Keratinocyte (primary cell): ENCODE results near the gene INAFM2. TPM values are rescaled to one million over a fixed set of nuclear protein-coding genes. Genes with fewer than 3 reads are reported as not detected.

Experiments
- DNase-seq: peaks from one replicate; pipeline ENCODE4 v3.0.0-alpha.2; 2011; ENCODE audit warnings: low read depth, missing footprints, low spot score
- FAIRE-seq: peaks from 2 replicates; lab custom pipeline; 2011; peaks lifted over from hg19 to GRCh38; lab: Jason Lieb, UNC
- H2AFZ ChIP-seq: 2 replicates; pipeline ENCODE4 v1.6.0; 2012; ENCODE audit warnings: low read length, control low read depth, inconsistent platforms; ENCODE audit not compliant: control insufficient read depth
- H3K27ac ChIP-seq: 2 replicates; pipeline ENCODE4 v1.5.1; 2011; ENCODE audit warnings: low read length; ENCODE audit not compliant: control insufficient read depth, insufficient read depth
- H3K27me3 ChIP-seq: 3 replicates; pipeline ENCODE4 v1.6.0; 2011; ENCODE audit warnings: low read length; ENCODE audit not compliant: control insufficient read depth, insufficient read depth; ENCODE audit errors: extremely low read depth
- H3K36me3 ChIP-seq, 2 experiments: 2 replicates in 1 of 2; 3 replicates in 1 of 2; pipeline ENCODE4 v1.5.1; 2011; ENCODE audit warnings: low read length in 2 of 2, mild to moderate bottlenecking in 1 of 2; ENCODE audit not compliant: control insufficient read depth in 2 of 2, insufficient read depth in 2 of 2; ENCODE audit errors: extremely low read depth in 1 of 2
- H3K4me1 ChIP-seq: 3 replicates; pipeline ENCODE4 v1.5.1; 2011; ENCODE audit warnings: low read length; ENCODE audit not compliant: control insufficient read depth, insufficient read depth; ENCODE audit errors: extremely low read depth
- H3K4me2 ChIP-seq: 3 replicates; pipeline ENCODE4 v1.6.0; 2011; ENCODE audit warnings: low read depth, low read length; ENCODE audit not compliant: control insufficient read depth, insufficient read depth; ENCODE audit errors: extremely low read depth
- H3K4me3 ChIP-seq, 3 experiments: fragments of 200-600 bp in 1 of 3; sonication (generic) in 1 of 3; 2 replicates in 2 of 3; 3 replicates in 1 of 3; pipeline ENCODE4 v1.5.1; 2011 to 2016; ENCODE audit warnings: low read length in 3 of 3, mild to moderate bottlenecking in 3 of 3, control low read depth in 2 of 3, inconsistent platforms in 1 of 3, low read depth in 1 of 3, mixed read lengths in 1 of 3, mixed run types in 1 of 3, moderate library complexity in 1 of 3; ENCODE audit not compliant: control insufficient read depth in 2 of 3, insufficient read depth in 2 of 3; ENCODE audit errors: extremely low read depth in 1 of 3
- H3K79me2 ChIP-seq: 2 replicates; pipeline ENCODE4 v1.6.0; 2012; ENCODE audit warnings: low read length; ENCODE audit not compliant: control insufficient read depth, insufficient read depth
- H3K9ac ChIP-seq: 3 replicates; pipeline ENCODE4 v1.6.0; 2011; ENCODE audit warnings: low read length; ENCODE audit not compliant: control insufficient read depth, insufficient read depth; ENCODE audit errors: extremely low read depth
- H3K9me1 ChIP-seq: 3 replicates; pipeline ENCODE4 v1.6.0; 2011; ENCODE audit warnings: low read length; ENCODE audit not compliant: control insufficient read depth, insufficient read depth; ENCODE audit errors: extremely low read depth
- H3K9me3 ChIP-seq: 2 replicates; pipeline ENCODE4 v1.5.1; 2012; ENCODE audit warnings: low read depth, low read length; ENCODE audit not compliant: control insufficient read depth
- H4K20me1 ChIP-seq: 3 replicates; pipeline ENCODE4 v1.6.0; 2011; ENCODE audit warnings: low read length; ENCODE audit not compliant: control insufficient read depth, insufficient read depth; ENCODE audit errors: extremely low read depth
- EZH2 ChIP-seq: IDR thresholded peaks from one replicate; pipeline ENCODE4 v1.6.1; 2012; ENCODE audit warnings: inconsistent platforms, mild to moderate bottlenecking, low read length, moderate library complexity
- dilution Hi-C: fragments of 300-500 bp; cut with MboI; formaldehyde crosslinking; loops from one replicate; pipeline ENCODE4 v1.7.0; 2020; ENCODE audit warnings: low sequenced_read_pairs; ENCODE audit not compliant: extremely low pct_ligation_motif_present
- polyA plus RNA-seq, 5 experiments: library from polyadenylated mRNA; depleted of rRNA in 3 of 5; stranded (reverse) in 3 of 5; stranded (forward) in 1 of 5; unstranded in 1 of 5; fragments of >200 nt; gene quantifications; 1 replicate in 1 of 5; 2 replicates in 3 of 5; 3 replicates in 1 of 5; pipeline versions ENCODE4 v1.2.1 to v1.2.3, GENCODE V29; 2011 to 2012; ENCODE audit warnings: missing spikeins in 2 of 5, low read depth in 1 of 5, low replicate concordance in 1 of 5
- TF ChIP-seq, protein P1 (sequence below), 3 experiments: IDR thresholded peaks in 1 of 3; conservative IDR thresholded peaks in 1 of 3; optimal IDR thresholded peaks in 1 of 3; 2 replicates in 2 of 3; 3 replicates in 1 of 3; pipeline versions ENCODE3 to v1.5.1; 2011; ENCODE audit warnings: low read length in 3 of 3, mild to moderate bottlenecking in 3 of 3, moderate library complexity in 2 of 3, control low read depth in 1 of 3, inconsistent platforms in 1 of 3; ENCODE audit not compliant: insufficient read depth in 2 of 3; ENCODE audit errors: extremely low read depth in 1 of 3

The INAFM2 gene
- polyA plus RNA-seq, 1 donor (not counting 4 experiments of a cell fraction or from before 2014, with no cell fraction given) = 15.2 TPM

DNA sequence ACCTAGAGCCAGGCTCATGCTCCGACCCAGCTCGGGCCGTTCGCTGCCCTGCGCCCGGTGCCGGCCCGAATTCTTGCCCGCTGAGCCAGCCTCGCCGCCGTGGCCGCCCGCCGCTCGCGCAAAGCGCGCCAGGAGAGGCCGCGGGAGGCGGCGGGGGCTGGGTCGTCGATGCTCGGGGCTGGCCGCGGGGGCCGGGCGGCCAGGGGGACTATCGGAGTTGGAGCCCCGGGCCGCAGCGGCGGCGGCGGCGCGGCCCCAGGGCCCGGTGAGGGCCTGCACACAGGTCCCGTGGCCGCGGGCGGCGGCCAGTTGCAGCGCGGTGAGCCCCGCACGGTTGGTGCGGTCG lies 41.7 kb upstream of the INAFM2 start:
- Histone ChIP-seq H3K27me3 (peaks cover 45% of the 10 kb centered on the region), H3K79me2 (no peaks in the 10 kb centered on the region), H3K9me3 (no peaks in the 10 kb centered on the region), H3K9me1 (no peaks in the 10 kb centered on the region), H3K4me1 (peaks cover 14% of the 10 kb centered on the region), H4K20me1 (peaks cover 2% of the 10 kb centered on the region), H3K4me3 (peak overlapping the region in 1 of 3 experiments; percentile 55), H2AFZ (no peak overlapping the region), H3K9ac (no peak overlapping the region), H3K27ac (no peak overlapping the region), H3K36me3 (peaks cover 2 to 3% of the 10 kb centered on the region in 2 experiments), H3K4me2 (peak overlapping the region; percentile 76)
- dilution Hi-C loops = no loop called here
- TF ChIP-seq, protein P1, sequence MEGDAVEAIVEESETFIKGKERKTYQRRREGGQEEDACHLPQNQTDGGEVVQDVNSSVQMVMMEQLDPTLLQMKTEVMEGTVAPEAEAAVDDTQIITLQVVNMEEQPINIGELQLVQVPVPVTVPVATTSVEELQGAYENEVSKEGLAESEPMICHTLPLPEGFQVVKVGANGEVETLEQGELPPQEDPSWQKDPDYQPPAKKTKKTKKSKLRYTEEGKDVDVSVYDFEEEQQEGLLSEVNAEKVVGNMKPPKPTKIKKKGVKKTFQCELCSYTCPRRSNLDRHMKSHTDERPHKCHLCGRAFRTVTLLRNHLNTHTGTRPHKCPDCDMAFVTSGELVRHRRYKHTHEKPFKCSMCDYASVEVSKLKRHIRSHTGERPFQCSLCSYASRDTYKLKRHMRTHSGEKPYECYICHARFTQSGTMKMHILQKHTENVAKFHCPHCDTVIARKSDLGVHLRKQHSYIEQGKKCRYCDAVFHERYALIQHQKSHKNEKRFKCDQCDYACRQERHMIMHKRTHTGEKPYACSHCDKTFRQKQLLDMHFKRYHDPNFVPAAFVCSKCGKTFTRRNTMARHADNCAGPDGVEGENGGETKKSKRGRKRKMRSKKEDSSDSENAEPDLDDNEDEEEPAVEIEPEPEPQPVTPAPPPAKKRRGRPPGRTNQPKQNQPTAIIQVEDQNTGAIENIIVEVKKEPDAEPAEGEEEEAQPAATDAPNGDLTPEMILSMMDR (optimal IDR thresholded peaks at IDR 0.05 in 1 of 3, IDR thresholded peaks at IDR 0.05 in 1 of 3, conservative IDR thresholded peaks at IDR 0.05 in 1 of 3; ENCODE audit: extremely low read depth in 1 of 3, insufficient read depth in 2 of 3, low read length in 3 of 3) = no peak
- TF ChIP-seq EZH2 = no peak
- no peak for DNase-seq
- no peak for FAIRE-seq

- peak; percentile 55 for TF ChIP-seq EZH2
- TF ChIP-seq, protein P1 (optimal IDR thresholded peaks at IDR 0.05 in 1 of 3, IDR thresholded peaks at IDR 0.05 in 1 of 3, conservative IDR thresholded peaks at IDR 0.05 in 1 of 3; ENCODE audit: extremely low read depth in 1 of 3, insufficient read depth in 2 of 3, low read length in 3 of 3) = peak in 2 of 3 experiments; percentile 46 to 64
- Histone ChIP-seq H3K4me3 (peak overlapping the region; percentile 29 to 62 (median 55)), H2AFZ (peak overlapping the region; percentile 51), H3K9me1 (no peaks in the 10 kb centered on the region), H3K27me3 (peaks cover 45% of the 10 kb centered on the region), H3K36me3 (peaks cover 0 to 2% of the 10 kb centered on the region in 2 experiments), H3K27ac (no peak overlapping the region), H3K4me2 (peak overlapping the region; percentile 76), H3K9ac (no peak overlapping the region), H3K4me1 (peaks cover 14% of the 10 kb centered on the region), H3K79me2 (no peaks in the 10 kb centered on the region), H3K9me3 (no peaks in the 10 kb centered on the region), H4K20me1 (peaks cover 2% of the 10 kb centered on the region)
- dilution Hi-C loops = no loop called here
- DNase-seq = no peak
- no peak for FAIRE-seq
These were observed 41.2 kb upstream of the INAFM2 start for GRCh38 chr15:40282147-40282868.
